C4-2B (cell line): ENCODE measurements around the gene DUSP1.

Experiments
- H3K27ac ChIP-seq: fragments of 450-650 bp; 2 replicates; pipeline ENCODE4 v1.5.1; 2017
- CTCF ChIP-seq: fragments of 450-650 bp; conservative IDR thresholded peaks from 2 replicates; pipeline ENCODE4 v1.5.1; 2017; ENCODE audit warnings: mild to moderate bottlenecking
- ZFX ChIP-seq: fragments of 450-650 bp; IDR thresholded peaks from 2 replicates; pipeline ENCODE4 v1.6.1; 2017

Gene DUSP1

DNA sequence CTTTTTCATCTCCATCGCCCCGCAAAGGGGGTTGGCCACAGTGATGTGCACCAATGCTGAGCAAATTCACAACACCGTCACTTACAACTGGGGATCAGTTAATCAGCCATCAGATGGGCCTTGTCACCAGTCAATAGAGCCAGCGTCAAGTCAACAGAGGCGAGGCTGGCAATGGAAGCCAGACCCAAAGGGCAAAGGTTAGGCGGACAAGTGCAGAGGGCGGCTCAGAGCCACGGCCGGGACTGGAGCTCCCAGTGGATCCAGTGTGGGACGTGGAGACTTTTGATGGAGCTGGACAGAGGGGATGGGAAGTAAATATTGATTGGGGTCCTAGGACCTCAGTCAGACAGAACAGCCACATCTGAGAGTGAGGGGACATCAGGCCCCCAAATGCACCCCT, 45.7 kb downstream of the DUSP1 start:
- TF ChIP-seq ZFX (no peak), CTCF (no peak)
- no peak overlapping the region for H3K27ac ChIP-seq

DNA sequence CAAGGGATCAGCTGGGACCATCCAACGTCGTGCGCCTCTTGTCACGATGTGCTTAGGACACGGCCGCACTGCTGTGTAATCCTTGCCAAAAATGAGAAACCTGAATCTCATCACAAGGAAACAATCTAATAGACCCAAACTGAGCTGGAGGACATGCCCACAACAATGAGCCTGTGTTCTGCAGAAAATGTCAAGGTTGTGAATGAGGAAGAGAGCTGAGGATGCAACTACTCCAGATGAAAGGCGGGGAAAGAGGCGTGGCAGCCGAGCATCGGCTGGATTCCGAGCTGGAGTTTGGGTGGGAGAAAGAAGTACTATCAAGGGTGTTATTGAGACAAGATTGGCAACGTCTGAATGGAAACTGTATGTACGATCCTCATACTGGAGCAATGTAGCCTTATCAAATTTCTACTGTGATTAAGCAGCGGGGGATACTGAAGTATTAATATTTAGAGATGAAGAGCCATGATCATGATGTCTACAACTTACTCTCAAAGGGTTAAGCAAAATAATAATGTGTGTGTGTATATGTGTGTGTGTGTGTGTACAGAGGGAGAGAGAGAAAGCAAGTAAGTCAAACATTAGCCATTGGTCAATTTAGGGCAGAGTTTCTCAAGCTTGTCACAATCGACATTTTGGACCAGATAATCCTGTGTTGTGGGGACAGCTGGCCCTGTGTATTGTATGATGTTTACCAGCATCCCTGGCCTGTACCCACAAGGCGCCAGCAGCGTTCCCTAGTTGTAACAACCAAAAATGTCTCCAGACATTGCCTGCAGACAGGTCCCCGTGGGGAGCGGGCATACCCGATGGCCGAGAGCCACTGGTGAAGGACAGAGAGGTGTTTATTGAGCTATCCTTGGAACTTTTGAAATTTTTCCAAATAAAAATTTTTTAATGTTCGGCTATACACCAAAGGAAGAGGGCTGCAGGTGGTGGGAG, 46.5 kb downstream of the DUSP1 start:
- no peak overlapping the region for H3K27ac ChIP-seq
- no peak for TF ChIP-seq CTCF
- TF ChIP-seq ZFX: no peak

GRCh38 chr5:172723508-172723907, 47.5 kb downstream of the DUSP1 start:
- TF ChIP-seq CTCF: no peak
- no peak for TF ChIP-seq ZFX

GRCh38 chr5:172722327-172722815, 48.6 kb downstream of the DUSP1 start:
- no peak overlapping the region for H3K27ac ChIP-seq
- TF ChIP-seq ZFX (no peak), CTCF (no peak)

More at GRCh38 chr5:172723508-172723907, 47.5 kb downstream of the DUSP1 start:
- no peak overlapping the region for H3K27ac ChIP-seq

DNA sequence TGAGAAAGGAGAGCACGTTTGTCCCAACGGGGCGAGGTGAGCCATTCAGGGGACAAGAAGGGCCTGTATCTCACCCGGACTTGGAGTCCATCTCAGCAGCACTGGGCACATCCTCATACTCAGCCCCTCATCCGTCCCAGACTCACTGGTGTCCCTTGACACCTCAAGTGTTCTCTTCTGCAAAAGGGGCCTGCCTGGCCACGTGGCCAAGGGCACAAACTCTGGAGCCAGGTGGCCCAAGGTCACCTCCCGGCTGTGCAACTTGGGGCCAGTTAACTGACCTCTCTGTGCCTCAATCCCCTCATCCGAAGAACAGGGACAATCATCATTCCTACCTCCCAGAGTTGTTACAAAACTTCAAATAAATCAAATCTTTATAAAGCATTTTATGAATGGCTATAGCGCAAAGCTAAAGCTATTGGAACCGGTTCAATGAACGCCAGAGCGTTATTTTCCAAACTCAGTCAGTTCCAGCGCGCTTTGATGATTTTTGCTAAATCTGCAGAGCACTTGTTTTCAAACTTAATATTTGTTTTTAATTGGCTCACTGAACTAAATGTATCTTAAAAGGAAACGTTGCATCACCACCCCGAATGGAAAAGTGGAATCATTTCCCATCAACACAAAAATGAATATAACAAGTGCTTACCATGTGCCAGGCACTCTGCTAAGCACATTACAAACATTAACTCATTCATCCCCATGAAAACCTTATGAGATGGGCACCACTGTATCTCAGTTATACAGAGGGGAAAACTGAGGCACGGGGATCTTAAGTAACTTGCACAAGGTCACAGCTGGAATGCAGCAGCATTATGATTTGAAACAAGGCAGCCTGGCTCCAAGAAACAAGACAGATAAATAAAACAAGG, 49.3 kb downstream of the DUSP1 start:
- TF ChIP-seq CTCF (no peak), ZFX (no peak)
- no peak overlapping the region for H3K27ac ChIP-seq

- TF ChIP-seq CTCF (no peak), ZFX (no peak)
- no peak overlapping the region for H3K27ac ChIP-seq
These were observed 50.3 kb downstream of the DUSP1 start for GRCh38 chr5:172720655-172721054.
